HepG2 (cell line): ENCODE data around the gene PRKG1. TPM values are rescaled to one million over a fixed set of nuclear protein-coding genes. Genes with fewer than 3 reads are reported as not detected.

Experiments used
- ATAC-seq: fragments of 200-7000 bp; cut with Tn5 transposase; 3 replicates; pipeline ENCODE4 v1.9.1; 2020; ENCODE audit warnings: mild to moderate bottlenecking, moderate library complexity
- BruUV-seq: library from RNA; stranded (reverse); fragments of 400-500 nt; replicated peaks from 2 replicates; lab custom pipeline; 2021; lab: Mats Ljungman, UMichigan
- CTCF ChIA-PET: fragments of 300-600 bp; formaldehyde crosslinking; extraction: SDS; loops from one replicate; lab custom pipeline; 2021; ENCODE audit warnings: low total read pairs, inconsistent platforms, low intra/inter-chr PET ratio; lab: Yijun Ruan, JAX
- POLR2A ChIA-PET: fragments of 350-600 bp; sonication (Branson Sonifier 250); formaldehyde crosslinking; loops from one replicate; lab custom pipeline; 2020; ENCODE audit warnings: antibody characterized with exemption, inconsistent platforms; lab: Yijun Ruan, JAX
- DNase-seq: peaks from one replicate; pipeline ENCODE4 v3.0.0-alpha.2; 2015; ENCODE audit warnings: low spot score
- FAIRE-seq: peaks from 3 replicates; lab custom pipeline; 2011; peaks lifted over from hg19 to GRCh38; lab: Jason Lieb, UNC
- H2AFZ ChIP-seq: one replicate; pipeline ENCODE4 v1.6.1; 2011; ENCODE audit warnings: low read length, inconsistent platforms
- H3K27ac ChIP-seq: fragments of 300-600 bp; 3 replicates; pipeline ENCODE4 v1.8.0; 2011; ENCODE audit warnings: mixed run types, mild to moderate bottlenecking, mixed read lengths, low read length, inconsistent platforms; ENCODE audit not compliant: insufficient read depth; ENCODE audit errors: extremely low read length
- H3K27me3 ChIP-seq, 2 experiments: fragments of 200-600 bp in 1 of 2; 2 replicates in 1 of 2; 3 replicates in 1 of 2; pipeline versions ENCODE4 v1.6.0 to v1.8.0; 2011; ENCODE audit warnings: low read length in 2 of 2, mild to moderate bottlenecking in 2 of 2, moderate library complexity in 2 of 2, inconsistent platforms in 1 of 2; ENCODE audit not compliant: insufficient read depth in 2 of 2, control insufficient read depth in 1 of 2
- H3K36me3 ChIP-seq, 2 experiments: fragments of 200-600 bp in 1 of 2; replicated peaks in 1 of 2; 2 replicates in 1 of 2; 3 replicates in 1 of 2; pipeline versions ENCODE4 v1.5.1 to v1.8.0; 2011; ENCODE audit warnings: low read length in 2 of 2, inconsistent platforms in 1 of 2; ENCODE audit not compliant: insufficient read depth in 2 of 2, control insufficient read depth in 1 of 2
- H3K4me1 ChIP-seq: 2 replicates; pipeline ENCODE4 v1.5.1; 2012; ENCODE audit warnings: low read length, inconsistent platforms; ENCODE audit not compliant: insufficient read depth
- H3K4me2 ChIP-seq: 2 replicates; pipeline ENCODE4 v1.6.0; 2011; ENCODE audit warnings: low read depth, low read length, inconsistent platforms
- H3K4me3 ChIP-seq, 3 experiments: fragments of 200-600 bp in 1 of 3; sonication (generic), shearing (Covaris generic) in 1 of 3; replicated peaks in 1 of 3; 2 replicates each; pipeline ENCODE4 v1.5.1; 2011 to 2016; ENCODE audit warnings: low read length in 3 of 3, inconsistent platforms in 2 of 3, low read depth in 2 of 3, mild to moderate bottlenecking in 2 of 3, control low read depth in 1 of 3, mixed read lengths in 1 of 3; ENCODE audit not compliant: insufficient read depth in 1 of 3
- H3K79me2 ChIP-seq: one replicate; pipeline ENCODE4 v1.6.1; 2011; ENCODE audit warnings: low read length, inconsistent platforms; ENCODE audit not compliant: insufficient read depth
- H3K9ac ChIP-seq: 2 replicates; pipeline ENCODE4 v1.6.0; 2011; ENCODE audit warnings: mild to moderate bottlenecking, low read depth, low read length, inconsistent platforms; ENCODE audit not compliant: insufficient read depth
- H3K9me3 ChIP-seq: 2 replicates; pipeline ENCODE4 v1.5.1; 2012; ENCODE audit warnings: mild to moderate bottlenecking, low read length
- H4K20me1 ChIP-seq: 2 replicates; pipeline ENCODE4 v1.6.0; 2011; ENCODE audit warnings: inconsistent platforms, mild to moderate bottlenecking, low read length, moderate library complexity; ENCODE audit not compliant: insufficient read depth
- AGO1 ChIP-seq: fragments of 200-400 bp; formaldehyde crosslinking; IDR thresholded peaks from 2 replicates; pipeline ENCODE4 v1.6.1; 2017; ENCODE audit warnings: mild to moderate bottlenecking, low read depth, low read length, moderate library complexity; ENCODE audit not compliant: poor library complexity, severe bottlenecking
- ARID2 ChIP-seq: sonication (generic); formaldehyde crosslinking; IDR thresholded peaks from 2 replicates; pipeline ENCODE4 v1.8.1; 2022; ENCODE audit warnings: mild to moderate bottlenecking, missing genetic modification reagents, borderline replicate concordance
- JDP2 ChIP-seq: sonication (generic); formaldehyde crosslinking; IDR thresholded peaks from 2 replicates; pipeline ENCODE4 v1.8.1; 2022; ENCODE audit warnings: missing genetic modification reagents, borderline replicate concordance
- MAFF ChIP-seq: IDR thresholded peaks from 2 replicates; pipeline ENCODE4 v1.6.1; 2011; ENCODE audit warnings: low read depth, low read length, improper control_type of control experiment
- RFX1 ChIP-seq: fragments of 450-650 bp; IDR thresholded peaks from 2 replicates; pipeline ENCODE4 v1.6.1; 2017
- SIN3B ChIP-seq: fragments of 150-350 bp; IDR thresholded peaks from 2 replicates; pipeline ENCODE4 v1.6.1; 2014; ENCODE audit warnings: low read length
- U2AF1 ChIP-seq: fragments of 200-400 bp; formaldehyde crosslinking; optimal IDR thresholded peaks from 2 replicates; pipeline ENCODE3; 2017; ENCODE audit warnings: mild to moderate bottlenecking, low read depth, low read length
- ZNF253 ChIP-seq: sonication (generic); formaldehyde crosslinking; IDR thresholded peaks from 2 replicates; pipeline ENCODE4 v1.8.0; 2022; ENCODE audit warnings: mild to moderate bottlenecking, missing genetic modification reagents, borderline replicate concordance
- ZNF34 ChIP-seq: sonication (generic); formaldehyde crosslinking; IDR thresholded peaks from 2 replicates; pipeline ENCODE4 v1.4.0; 2020; ENCODE audit warnings: mild to moderate bottlenecking, missing genetic modification reagents, borderline replicate concordance
- ZNF552 ChIP-seq: sonication (generic); formaldehyde crosslinking; IDR thresholded peaks from 2 replicates; pipeline ENCODE4 v1.9.0; 2022; ENCODE audit warnings: missing genetic modification reagents, mild to moderate bottlenecking, borderline replicate concordance
- ZNF652 ChIP-seq: IDR thresholded peaks from 2 replicates; pipeline ENCODE4 v1.6.1; 2016; ENCODE audit warnings: low read depth, borderline replicate concordance
- ZNF891 ChIP-seq: sonication (generic); formaldehyde crosslinking; IDR thresholded peaks from 2 replicates; pipeline ENCODE4 v1.5.0; 2020; ENCODE audit warnings: mild to moderate bottlenecking, missing genetic modification reagents
- WGBS: methylation state at CpG from one replicate; pipeline ENCODE4 v1.1.6; 2017; ENCODE audit warnings: low lambda C conversion rate; 5-methylcytosine and 5-hydroxymethylcytosine counted together
- in situ Hi-C: cut with HindIII; loops from 2 replicates; pipeline ENCODE4 v1.10.0; 2017; ENCODE audit warnings: low pct_unique_long_range_greater_than_20kb; ENCODE audit not compliant: extremely low pct_ligation_motif_present
- intact Hi-C: fragments of 100-400 bp; cut with micrococcal nuclease; formaldehyde crosslinking; loops from one replicate; pipeline ENCODE4 v1.10.0; 2022; ENCODE audit not compliant: unreplicated experiment
- polyA plus RNA-seq, 8 experiments: library from polyadenylated mRNA; depleted of rRNA in 3 of 8; stranded (reverse) in 7 of 8; unstranded in 1 of 8; fragments of >200 nt; fragmentation: Illumina TruSeq in 4 of 8; extraction: Trizol in 4 of 8; gene quantifications; 2 replicates each; pipeline versions ENCODE4 v1.2.1 to v1.2.3, GENCODE V29; 2011 to 2016; ENCODE audit warnings: low read depth in 4 of 8, missing spikeins in 1 of 8, mixed read lengths in 1 of 8; ENCODE audit not compliant: insufficient read depth in 1 of 8
- total RNA-seq, 5 experiments: library from RNA; depleted of rRNA; stranded (reverse); fragments of >200 nt; fragmentation: Illumina TruSeq; extraction: Trizol; gene quantifications; 2 replicates each; pipeline ENCODE4 v1.2.3, GENCODE V29; 2016; ENCODE audit warnings: low read depth in 1 of 5
- TF ChIP-seq, protein P1 (sequence below), 2 experiments: sonication (generic) in 1 of 2; formaldehyde crosslinking in 1 of 2; IDR thresholded peaks; 2 replicates each; pipeline versions ENCODE4 v1.5.1 to v1.6.1; 2011 to 2020; ENCODE audit warnings: borderline replicate concordance in 1 of 2, low read depth in 1 of 2, low read length in 1 of 2, mild to moderate bottlenecking in 1 of 2, missing genetic modification reagents in 1 of 2, moderate library complexity in 1 of 2
- TF ChIP-seq, protein P2 (sequence below): sonication (generic); formaldehyde crosslinking; IDR thresholded peaks from 2 replicates; pipeline ENCODE4 v1.5.1; 2020; ENCODE audit warnings: missing genetic modification reagents, mild to moderate bottlenecking, borderline replicate concordance
- TF ChIP-seq, protein P3 (sequence below): sonication (generic); formaldehyde crosslinking; IDR thresholded peaks from 2 replicates; pipeline ENCODE4 v1.5.0; 2020; ENCODE audit warnings: mild to moderate bottlenecking, missing genetic modification reagents

The PRKG1 gene
- total and polyA plus RNA-seq, 2 of the 13 experiments (the other 11 are each of a cell fraction or from before 2014, with no cell fraction given) = 0.01 TPM; not detected in 1

DNA sequence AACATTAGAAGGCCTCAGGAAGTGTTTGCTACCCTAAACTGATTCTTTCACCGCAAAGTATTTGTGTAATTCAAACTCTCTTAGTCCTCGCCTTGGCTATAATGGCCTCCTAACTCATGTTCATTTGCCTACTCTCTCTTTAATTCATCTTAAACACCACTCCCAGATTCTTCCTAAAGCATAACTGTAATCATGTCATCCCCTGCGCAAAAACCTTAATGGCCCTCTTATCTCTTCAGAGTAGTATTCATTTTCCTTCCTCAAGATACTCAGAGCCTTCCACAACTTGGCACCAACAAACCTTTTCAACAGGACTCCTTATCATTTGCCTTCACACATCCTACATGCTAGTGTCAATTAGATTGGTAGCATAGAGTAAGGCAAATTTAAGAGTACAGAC lies 582.2 kb downstream of the PRKG1 start:
- BruUV-seq = no TSS peak
- Histone ChIP-seq H3K4me1 (no peaks in the 10 kb centered on the region), H3K4me3 (no peak overlapping the region), H2AFZ (no peak overlapping the region), H3K36me3 (no peaks in the 10 kb centered on the region), H3K27me3 (no peaks in the 10 kb centered on the region), H3K9ac (no peak overlapping the region), H3K79me2 (no peaks in the 10 kb centered on the region), H3K4me2 (no peak overlapping the region), H3K27ac (no peak overlapping the region), H4K20me1 (no peaks in the 10 kb centered on the region), H3K9me3 (no peaks in the 10 kb centered on the region)
- POLR2A ChIA-PET = no interaction called here
- WGBS = 14% methylated on average over 3 of the region's 3 CpGs
- CTCF ChIA-PET = no interaction called here
- no peak for DNase-seq
- no peak for ATAC-seq
- in situ Hi-C loops = no loop called here
- FAIRE-seq = no peak
- TF ChIP-seq SIN3B (no peak), AGO1 (no peak), ARID2 (no peak), ZNF34 (no peak), JDP2 (CRISPR knock-in tag) (no peak), ZNF652 (CRISPR knock-in tag) (no peak), U2AF1 (no peak), MAFF (no peak), RFX1 (no peak), ZNF552 (CRISPR knock-in tag) (no peak), ZNF253 (CRISPR knock-in tag) (no peak), ZNF891 (CRISPR knock-in tag) (no peak)
- TF ChIP-seq, protein P1, sequence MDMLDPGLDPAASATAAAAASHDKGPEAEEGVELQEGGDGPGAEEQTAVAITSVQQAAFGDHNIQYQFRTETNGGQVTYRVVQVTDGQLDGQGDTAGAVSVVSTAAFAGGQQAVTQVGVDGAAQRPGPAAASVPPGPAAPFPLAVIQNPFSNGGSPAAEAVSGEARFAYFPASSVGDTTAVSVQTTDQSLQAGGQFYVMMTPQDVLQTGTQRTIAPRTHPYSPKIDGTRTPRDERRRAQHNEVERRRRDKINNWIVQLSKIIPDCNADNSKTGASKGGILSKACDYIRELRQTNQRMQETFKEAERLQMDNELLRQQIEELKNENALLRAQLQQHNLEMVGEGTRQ (IDR thresholded peaks at IDR 0.05; ENCODE audit: low read depth, low read length) = no peak
- TF ChIP-seq, protein P1 (CRISPR knock-in tag; IDR thresholded peaks at IDR 0.05; ENCODE audit: borderline replicate concordance) = no peak
- TF ChIP-seq, protein P2, sequence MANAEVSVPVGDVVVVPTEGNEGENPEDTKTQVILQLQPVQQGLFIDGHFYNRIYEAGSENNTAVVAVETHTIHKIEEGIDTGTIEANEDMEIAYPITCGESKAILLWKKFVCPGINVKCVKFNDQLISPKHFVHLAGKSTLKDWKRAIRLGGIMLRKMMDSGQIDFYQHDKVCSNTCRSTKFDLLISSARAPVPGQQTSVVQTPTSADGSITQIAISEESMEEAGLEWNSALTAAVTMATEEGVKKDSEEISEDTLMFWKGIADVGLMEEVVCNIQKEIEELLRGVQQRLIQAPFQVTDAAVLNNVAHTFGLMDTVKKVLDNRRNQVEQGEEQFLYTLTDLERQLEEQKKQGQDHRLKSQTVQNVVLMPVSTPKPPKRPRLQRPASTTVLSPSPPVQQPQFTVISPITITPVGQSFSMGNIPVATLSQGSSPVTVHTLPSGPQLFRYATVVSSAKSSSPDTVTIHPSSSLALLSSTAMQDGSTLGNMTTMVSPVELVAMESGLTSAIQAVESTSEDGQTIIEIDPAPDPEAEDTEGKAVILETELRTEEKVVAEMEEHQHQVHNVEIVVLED (CRISPR knock-in tag) = no peak
- TF ChIP-seq, protein P3, sequence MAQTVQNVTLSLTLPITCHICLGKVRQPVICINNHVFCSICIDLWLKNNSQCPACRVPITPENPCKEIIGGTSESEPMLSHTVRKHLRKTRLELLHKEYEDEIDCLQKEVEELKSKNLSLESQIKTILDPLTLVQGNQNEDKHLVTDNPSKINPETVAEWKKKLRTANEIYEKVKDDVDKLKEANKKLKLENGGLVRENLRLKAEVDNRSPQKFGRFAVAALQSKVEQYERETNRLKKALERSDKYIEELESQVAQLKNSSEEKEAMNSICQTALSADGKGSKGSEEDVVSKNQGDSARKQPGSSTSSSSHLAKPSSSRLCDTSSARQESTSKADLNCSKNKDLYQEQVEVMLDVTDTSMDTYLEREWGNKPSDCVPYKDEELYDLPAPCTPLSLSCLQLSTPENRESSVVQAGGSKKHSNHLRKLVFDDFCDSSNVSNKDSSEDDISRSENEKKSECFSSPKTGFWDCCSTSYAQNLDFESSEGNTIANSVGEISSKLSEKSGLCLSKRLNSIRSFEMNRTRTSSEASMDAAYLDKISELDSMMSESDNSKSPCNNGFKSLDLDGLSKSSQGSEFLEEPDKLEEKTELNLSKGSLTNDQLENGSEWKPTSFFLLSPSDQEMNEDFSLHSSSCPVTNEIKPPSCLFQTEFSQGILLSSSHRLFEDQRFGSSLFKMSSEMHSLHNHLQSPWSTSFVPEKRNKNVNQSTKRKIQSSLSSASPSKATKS (CRISPR knock-in tag) = no peak
- intact Hi-C loops = no loop called here
